ENCODE results near the gene EIF5AL1.

EIF5AL1 gene

DNA sequence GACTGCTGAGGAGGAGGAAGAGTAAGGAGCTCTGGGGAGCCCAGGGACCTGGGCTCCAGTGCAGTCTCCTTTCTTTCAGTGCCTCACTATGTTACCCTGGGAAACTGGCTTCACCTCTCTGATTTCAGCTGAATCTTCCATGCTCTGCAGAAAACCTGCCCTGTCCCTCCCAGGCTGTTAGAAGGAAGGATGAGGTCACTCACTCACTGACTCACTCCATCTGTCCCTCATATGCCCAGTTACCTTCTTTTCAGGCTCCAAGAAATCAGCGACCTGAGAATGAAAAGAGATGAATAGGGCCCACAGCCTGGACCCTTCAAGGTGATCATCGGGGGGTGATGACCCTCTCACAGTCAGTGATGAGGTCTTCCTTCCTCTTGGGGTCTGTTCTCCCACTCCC is 47.4 kb downstream of the EIF5AL1 start:
- DNase-seq (ENCODE audit: low spot score) = no peak

DNA sequence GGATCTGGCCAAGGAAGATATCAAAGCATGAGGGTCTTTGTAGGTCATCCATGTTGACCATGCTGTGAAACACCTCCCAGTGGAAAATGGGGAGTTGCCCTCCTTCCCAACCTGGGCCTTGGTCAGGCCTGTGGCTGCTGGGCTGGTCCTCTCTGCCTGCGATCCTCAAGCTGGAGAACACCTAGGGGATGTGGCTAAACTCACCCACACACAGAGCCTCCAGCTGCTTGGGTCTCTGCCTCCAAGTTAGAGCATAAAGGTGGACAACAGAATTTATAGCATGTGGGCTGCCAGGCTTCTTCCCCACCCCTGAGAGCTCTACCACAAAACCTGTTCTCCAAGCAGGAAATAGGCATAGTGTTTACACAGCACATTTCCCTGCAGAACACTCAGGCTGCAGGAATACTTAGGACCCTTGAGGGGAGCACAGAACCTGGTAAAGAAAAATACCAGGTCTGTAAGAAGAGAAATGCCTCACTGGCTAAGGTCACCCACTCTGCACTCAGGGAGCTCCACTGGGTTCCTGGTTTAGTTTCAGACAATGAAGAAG is 47.9 kb downstream of the EIF5AL1 start, which contains the start of gene SFTPA2:
TSS of gene SFTPA2 (minus strand) at position 248 of the 550 bp plus-strand sequence. CDS start 924 bp downstream, outside the sequence.
- DNase-seq (ENCODE audit: low spot score) = no peak

DNA sequence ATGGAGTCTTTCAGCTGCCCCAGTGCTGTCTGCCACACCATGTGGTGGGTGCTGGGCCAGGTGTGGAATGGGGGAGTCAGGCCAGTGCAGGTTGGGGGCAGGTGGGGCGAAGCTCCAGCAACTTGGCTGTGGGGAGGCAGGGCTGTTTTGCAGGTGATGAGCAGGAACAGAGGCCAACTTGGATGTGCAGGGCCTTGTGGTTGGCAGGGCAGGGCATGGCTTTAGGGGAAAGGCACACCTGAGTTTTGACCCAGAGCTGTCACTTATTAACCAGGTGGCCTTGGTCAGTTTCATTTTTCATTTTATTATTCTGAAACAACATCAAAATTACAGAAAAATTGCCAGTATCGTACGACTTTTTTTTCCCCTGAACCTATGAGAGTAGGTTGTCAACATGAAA is 48.9 kb downstream of the EIF5AL1 start:
- no peak for DNase-seq (ENCODE audit: low spot score)

DNA sequence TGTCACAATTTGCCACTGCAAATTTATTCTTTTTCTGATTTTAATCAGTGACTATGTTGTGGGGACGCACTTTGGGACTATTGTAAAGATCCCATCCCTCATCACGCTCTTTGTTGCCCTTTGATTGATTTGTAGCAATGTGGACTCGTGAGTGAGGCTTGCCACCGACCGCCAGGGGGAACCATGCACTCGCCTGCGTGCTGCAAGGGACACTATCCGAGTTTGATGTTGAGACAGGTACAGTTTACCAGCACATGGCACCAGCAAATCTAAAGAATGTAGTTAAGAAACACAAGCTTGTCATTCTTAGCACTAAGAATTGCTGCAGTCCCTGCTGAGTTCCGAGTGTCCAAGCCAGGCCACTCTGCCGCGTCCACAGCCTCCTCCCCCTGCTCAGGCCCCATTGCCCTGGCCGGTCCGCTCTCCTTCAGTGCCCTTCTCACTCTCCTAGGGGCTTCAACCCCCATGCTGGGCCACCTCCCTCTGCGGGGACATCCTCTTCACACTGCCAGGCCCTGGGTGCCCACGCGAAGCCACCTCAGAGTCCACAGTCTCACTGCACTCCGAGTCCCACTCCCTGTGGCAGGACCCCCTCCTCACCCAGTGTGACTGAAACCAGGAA is 49.9 kb downstream of the EIF5AL1 start:
- no peak for DNase-seq (ENCODE audit: low spot score)

DNA sequence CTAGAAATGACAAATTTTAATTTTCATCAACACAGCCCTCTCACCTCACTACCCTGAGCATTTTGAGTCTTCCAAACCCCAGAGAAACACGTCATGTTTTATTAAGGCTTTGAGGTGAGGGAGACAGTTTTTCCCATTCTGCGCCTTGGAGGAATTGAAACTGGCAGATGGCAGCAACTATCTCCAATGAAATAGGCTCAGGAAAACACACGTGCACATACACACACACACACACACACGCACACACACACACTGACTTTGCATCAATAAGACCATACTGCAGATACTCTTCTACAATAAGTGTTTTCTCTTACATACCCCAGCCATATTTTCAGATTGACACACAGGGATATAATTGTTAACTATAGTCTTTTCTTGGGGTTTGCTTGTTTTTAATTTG is 51.1 kb downstream of the EIF5AL1 start:
- DNase-seq (ENCODE audit: low spot score) = no peak
